GM12801 (cell line): ENCODE results near the gene PDZD11.

ENCODE experiments used
- TF ChIP-seq, protein P1 (sequence below): IDR thresholded peaks from one replicate; pipeline ENCODE4 v1.5.1; 2011; ENCODE audit warnings: control low read depth; ENCODE audit not compliant: insufficient read length; ENCODE audit errors: extremely low read depth

Gene PDZD11

GRCh38 chrX:70313503-70313902, 23.8 kb upstream of the PDZD11 start:
- TF ChIP-seq, protein P1, sequence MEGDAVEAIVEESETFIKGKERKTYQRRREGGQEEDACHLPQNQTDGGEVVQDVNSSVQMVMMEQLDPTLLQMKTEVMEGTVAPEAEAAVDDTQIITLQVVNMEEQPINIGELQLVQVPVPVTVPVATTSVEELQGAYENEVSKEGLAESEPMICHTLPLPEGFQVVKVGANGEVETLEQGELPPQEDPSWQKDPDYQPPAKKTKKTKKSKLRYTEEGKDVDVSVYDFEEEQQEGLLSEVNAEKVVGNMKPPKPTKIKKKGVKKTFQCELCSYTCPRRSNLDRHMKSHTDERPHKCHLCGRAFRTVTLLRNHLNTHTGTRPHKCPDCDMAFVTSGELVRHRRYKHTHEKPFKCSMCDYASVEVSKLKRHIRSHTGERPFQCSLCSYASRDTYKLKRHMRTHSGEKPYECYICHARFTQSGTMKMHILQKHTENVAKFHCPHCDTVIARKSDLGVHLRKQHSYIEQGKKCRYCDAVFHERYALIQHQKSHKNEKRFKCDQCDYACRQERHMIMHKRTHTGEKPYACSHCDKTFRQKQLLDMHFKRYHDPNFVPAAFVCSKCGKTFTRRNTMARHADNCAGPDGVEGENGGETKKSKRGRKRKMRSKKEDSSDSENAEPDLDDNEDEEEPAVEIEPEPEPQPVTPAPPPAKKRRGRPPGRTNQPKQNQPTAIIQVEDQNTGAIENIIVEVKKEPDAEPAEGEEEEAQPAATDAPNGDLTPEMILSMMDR = no peak

DNA sequence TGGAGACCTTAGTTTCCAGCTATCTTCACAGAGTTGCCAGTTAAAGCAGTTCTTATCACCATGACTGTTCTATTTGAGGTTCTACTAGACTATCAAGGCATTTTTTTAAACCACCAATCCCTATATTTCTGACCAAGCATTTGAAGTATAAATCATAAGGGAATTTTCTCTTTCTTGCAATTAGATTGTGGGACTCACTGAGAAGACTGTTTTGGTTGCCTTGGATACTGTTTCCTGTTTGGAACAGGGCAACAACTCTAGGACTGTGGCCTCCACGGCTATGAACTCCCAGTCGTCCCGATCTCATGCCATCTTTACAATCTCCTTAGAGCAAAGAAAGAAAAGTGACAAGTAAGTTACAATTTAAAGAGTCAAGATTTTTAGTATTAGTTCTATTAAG, 12.0 kb upstream of the PDZD11 start:
- TF ChIP-seq, protein P1 = no peak

DNA sequence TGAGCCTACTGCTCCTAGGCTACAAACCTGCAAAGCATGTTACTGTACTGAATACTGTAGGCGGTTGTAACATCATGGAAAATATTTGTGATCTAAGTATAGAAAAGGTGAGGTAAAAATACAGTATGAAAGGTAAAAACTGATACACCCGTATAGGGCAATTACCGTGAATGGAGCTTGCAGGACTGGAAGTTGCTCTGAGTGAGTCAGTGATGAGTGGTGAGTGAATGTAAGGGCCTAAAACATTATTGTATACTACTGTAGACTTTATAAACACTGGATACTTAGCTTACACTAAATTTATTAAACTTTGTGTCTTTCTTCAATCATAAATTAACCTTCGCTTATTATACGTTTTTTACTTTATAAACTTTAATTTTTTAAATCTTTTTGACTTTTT, 3.9 kb upstream of the PDZD11 start:
- TF ChIP-seq, protein P1 = no peak

- TF ChIP-seq, protein P1 = no peak
Observed at GRCh38 chrX:70292788-70293187, 3.1 kb upstream of the PDZD11 start.

- TF ChIP-seq, protein P1 = no peak
Observed at GRCh38 chrX:70289168-70289792, 447 bp downstream of the PDZD11 start.

DNA sequence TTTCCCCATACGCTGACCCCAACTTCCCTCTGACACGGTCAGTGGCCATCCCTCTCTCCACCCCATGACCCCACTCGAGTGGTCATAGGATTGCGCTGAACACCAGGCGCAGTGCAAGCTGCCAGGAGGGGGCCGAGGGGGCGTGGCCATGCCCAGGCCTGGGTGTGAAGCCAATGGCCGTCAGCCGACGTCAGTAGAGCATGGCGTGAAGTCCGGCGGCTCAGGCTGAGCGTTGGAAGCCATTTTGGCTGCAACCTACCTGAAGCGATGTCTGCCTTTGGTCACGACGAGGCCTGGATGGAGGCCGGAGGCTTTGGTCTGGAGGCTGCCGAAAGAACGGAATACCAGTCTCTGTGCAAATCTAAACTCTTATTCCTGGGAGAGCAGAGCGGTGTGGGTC, 7.8 kb downstream of the PDZD11 start, which contains the start of gene RAB41:
TSS of gene RAB41 (plus strand) at position 222 of the 400 bp plus-strand sequence. CDS start at position 268, 46 bp downstream.
- TF ChIP-seq, protein P1 = no peak

DNA sequence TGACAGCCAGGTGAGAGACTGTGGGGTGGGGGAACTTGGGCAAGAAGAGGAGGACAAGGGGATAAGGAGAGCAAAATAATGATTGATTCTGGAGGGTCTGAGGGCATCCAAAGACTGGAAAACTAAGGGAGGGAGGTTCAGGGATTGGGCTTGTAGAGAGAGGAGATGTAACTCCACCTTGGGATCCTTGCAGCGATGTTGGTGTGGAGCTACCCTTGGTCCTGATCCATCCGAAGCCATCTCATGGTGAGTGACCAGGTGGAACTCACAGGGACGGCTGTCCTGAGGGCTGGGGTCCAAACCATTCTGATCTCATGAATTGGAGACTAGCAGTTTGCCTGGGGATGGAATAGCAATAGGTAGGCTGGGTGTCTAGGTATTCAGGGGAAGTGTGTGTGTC, 9.2 kb downstream of the PDZD11 start:
- TF ChIP-seq, protein P1 = no peak
